HG03460 (cell line): Measurements from ENCODE around the gene LRRC52.

Experiments used
- ATAC-seq: cut with Tn5 transposase; IDR thresholded peaks from one replicate; pipeline ENCODE4 v1.9.1; 2021; ENCODE audit not compliant: unreplicated experiment

LRRC52 gene

GRCh38 chr1:165543532-165544438 is at the start of gene LRRC52:
TSS of gene LRRC52 (plus strand) at chr1:165544000. CDS start at chr1:165544297, 297 bp downstream.
- no peak for ATAC-seq

- no peak for ATAC-seq
These were observed 48.6 kb upstream of the LRRC52 start for GRCh38 chr1:165494949-165495857.

- no peak for ATAC-seq
These were observed 48.0 kb upstream of the LRRC52 start for GRCh38 chr1:165495858-165496205.

GRCh38 chr1:165496501-165496900 is 47.3 kb upstream of the LRRC52 start:
- no peak for ATAC-seq

GRCh38 chr1:165497069-165498013 is 46.5 kb upstream of the LRRC52 start:
- ATAC-seq, result no peak

- no peak for ATAC-seq
These were observed 42.4 kb upstream of the LRRC52 start for GRCh38 chr1:165501330-165501969.

GRCh38 chr1:165501970-165502348 is 41.8 kb upstream of the LRRC52 start:
- ATAC-seq, result no peak

- ATAC-seq, result no peak
These were observed 36.2 kb upstream of the LRRC52 start for GRCh38 chr1:165507570-165507969.

- no peak for ATAC-seq
These were observed 35.5 kb upstream of the LRRC52 start for GRCh38 chr1:165508291-165508690.

- ATAC-seq, result no peak
These were observed 31.0 kb upstream of the LRRC52 start for GRCh38 chr1:165512816-165513215.

- ATAC-seq, result no peak
These were observed 27.3 kb upstream of the LRRC52 start for GRCh38 chr1:165516469-165516868.

GRCh38 chr1:165520646-165521045 is 23.2 kb upstream of the LRRC52 start:
- no peak for ATAC-seq

- ATAC-seq, result no peak
These were observed 19.0 kb upstream of the LRRC52 start for GRCh38 chr1:165524639-165525285.

GRCh38 chr1:165525708-165526107 is 18.1 kb upstream of the LRRC52 start:
- no peak for ATAC-seq

- ATAC-seq, result no peak
These were observed 16.4 kb upstream of the LRRC52 start for GRCh38 chr1:165527251-165528007.

GRCh38 chr1:165531021-165531420 is 12.8 kb upstream of the LRRC52 start:
- no peak for ATAC-seq

- no peak for ATAC-seq
These were observed 11.7 kb upstream of the LRRC52 start for GRCh38 chr1:165532053-165532452.

- no peak for ATAC-seq
These were observed 10.5 kb upstream of the LRRC52 start for GRCh38 chr1:165533254-165533653.

GRCh38 chr1:165536016-165536415 is 7.8 kb upstream of the LRRC52 start:
- no peak for ATAC-seq
